Parietal lobe (tissue), 1 donor: ENCODE data around the gene CD14. TPM values are rescaled to one million over a fixed set of nuclear protein-coding genes. Genes with fewer than 3 reads are reported as not detected.

ENCODE experiments used
- total RNA-seq: library from RNA; depleted of rRNA; stranded (reverse); fragments of >200 nt; gene quantifications from one replicate; pipeline ENCODE4 v1.2.3, GENCODE V29; 2014

CD14 gene
- 3.8 TPM for total RNA-seq

GRCh38 chr5:140633021-140633471 is at the start of gene CD14:
CD14 (minus strand) TSS chr5:140633175; CDS start chr5:140633071, 104 bp downstream.

GRCh38 chr5:140673187-140673976 is 40.4 kb upstream of the CD14 start, which contains the start of gene DND1:
DND1 (minus strand) TSS chr5:140673576; CDS start chr5:140673542, 34 bp downstream.

DNA sequence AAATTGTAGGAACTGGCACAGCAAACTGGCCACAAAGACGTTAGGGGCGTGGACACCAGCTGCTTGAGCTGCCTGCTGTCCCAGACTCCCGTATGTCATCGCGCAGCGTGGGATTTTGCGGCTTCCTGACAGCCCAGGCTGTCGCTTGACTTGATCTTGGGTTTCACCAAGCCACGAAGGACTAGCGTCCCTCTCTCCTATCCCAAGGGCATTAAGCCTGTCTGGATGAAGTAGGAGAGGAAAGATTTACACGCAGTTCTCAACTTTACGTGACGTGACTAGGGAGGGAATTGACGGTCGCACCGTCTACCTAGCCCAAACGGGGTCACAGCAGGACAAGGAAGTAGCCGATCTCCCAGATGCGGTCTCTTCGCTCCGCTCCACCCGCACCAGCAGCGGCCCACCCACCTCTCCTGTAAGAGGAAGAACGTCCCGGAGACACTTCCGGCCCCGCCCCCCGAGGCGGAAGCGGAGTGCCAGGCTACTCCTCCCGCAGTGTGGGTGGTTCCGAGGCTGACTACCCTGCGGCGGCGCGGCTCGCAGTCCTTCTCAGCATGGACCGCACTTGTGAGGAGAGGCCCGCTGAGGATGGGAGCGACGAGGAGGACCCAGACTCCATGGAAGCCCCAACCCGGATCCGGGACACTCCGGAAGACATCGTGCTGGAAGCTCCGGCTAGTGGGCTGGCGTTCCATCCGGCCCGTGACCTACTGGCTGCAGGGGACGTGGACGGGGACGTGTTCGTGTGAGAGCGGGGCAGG is 31.6 kb upstream of the CD14 start, which contains the start of gene WDR55:
Gene WDR55, plus strand, starts transcription at position 546 of the 761 bp plus-strand sequence. Its CDS starts 9 bp downstream, at position 555.

DNA sequence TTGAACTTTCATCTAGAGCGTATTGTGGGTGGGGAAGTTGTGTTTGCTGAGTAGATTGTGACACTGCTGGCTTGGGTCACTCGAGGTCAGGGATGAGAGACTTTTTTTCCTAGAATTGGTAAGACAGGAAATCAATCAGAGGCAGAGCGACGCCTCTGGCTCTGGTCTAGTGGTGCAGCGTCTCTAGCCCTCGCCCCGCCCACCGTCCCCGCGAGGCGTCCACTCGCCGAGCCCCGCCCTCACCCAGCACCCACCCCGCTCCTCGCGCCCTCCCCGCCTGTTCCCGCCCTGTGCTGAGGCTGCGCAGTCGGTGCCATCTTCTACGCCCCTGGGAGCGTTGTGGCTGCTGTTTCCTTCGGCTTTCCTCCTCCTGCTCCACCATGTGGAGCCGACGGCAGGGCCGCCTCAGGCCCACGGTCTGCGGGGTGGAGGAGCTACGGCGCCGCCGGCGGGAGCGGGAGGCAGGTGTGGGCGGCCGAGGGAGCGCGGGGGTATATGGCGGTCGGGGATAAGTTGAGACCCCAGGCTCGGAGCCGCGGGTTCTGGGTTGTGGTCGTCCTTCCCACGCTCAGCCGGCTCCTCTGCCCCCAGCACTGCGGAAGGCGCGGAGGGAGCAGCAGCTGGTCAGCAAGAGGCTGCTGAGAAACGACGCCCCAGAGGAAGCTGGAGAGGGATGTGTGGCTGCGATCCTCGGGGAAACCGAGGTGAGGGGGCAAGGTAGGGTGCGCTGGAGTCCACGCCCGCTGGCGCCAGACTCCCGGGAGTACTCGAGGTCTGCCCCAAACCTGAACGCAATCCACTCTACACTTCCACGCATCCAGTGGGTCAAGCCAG is 6.4 kb upstream of the CD14 start, which contains the start of gene TMCO6:
Gene TMCO6, plus strand, starts transcription at position 304 of the 834 bp plus-strand sequence. Its CDS starts 77 bp downstream, at position 381.

Other genes with a start within 250 kb of the CD14 start
- 198 TPM for gene ANKHD1, start 231.3 kb downstream of the CD14 start, total RNA-seq
- not detected for gene EIF4EBP3, start 85.5 kb downstream of the CD14 start, total RNA-seq
- gene SRA1, start 75.7 kb downstream of the CD14 start, total RNA-seq, result 32.6 TPM
- 61.7 TPM for gene APBB3, start 68.6 kb downstream of the CD14 start, total RNA-seq
- gene SLC35A4, start 68.3 kb downstream of the CD14 start, total RNA-seq, result 8.5 TPM
- 18.2 TPM for gene TMCO6, start 6.3 kb upstream of the CD14 start, total RNA-seq
- 24.4 TPM for gene NDUFA2, start 14.5 kb upstream of the CD14 start, total RNA-seq
- 94.2 TPM for gene IK, start 14.7 kb upstream of the CD14 start, total RNA-seq
- gene WDR55, start 31.7 kb upstream of the CD14 start, total RNA-seq, result 16.0 TPM
- gene DND1, start 40.4 kb upstream of the CD14 start, total RNA-seq, result 1.3 TPM
- gene HARS1, start 58.2 kb upstream of the CD14 start, total RNA-seq, result 89.5 TPM
- gene HARS2, start 58.3 kb upstream of the CD14 start, total RNA-seq, result 47.9 TPM
- gene ZMAT2, start 67.3 kb upstream of the CD14 start, total RNA-seq, result 41.9 TPM
- gene PCDHA1, start 153.0 kb upstream of the CD14 start, total RNA-seq, result 9.1 TPM
- gene PCDHA2, start 161.7 kb upstream of the CD14 start, total RNA-seq, result 20.3 TPM
- 32.6 TPM for gene PCDHA3, start 167.9 kb upstream of the CD14 start, total RNA-seq
- gene PCDHA4, start 173.9 kb upstream of the CD14 start, total RNA-seq, result 29.7 TPM
- 23.2 TPM for gene PCDHA5, start 188.4 kb upstream of the CD14 start, total RNA-seq
- 46.3 TPM for gene PCDHA6, start 194.8 kb upstream of the CD14 start, total RNA-seq
- gene PCDHA7, start 201.1 kb upstream of the CD14 start, total RNA-seq, result 47.0 TPM
- 25.7 TPM for gene PCDHA8, start 208.0 kb upstream of the CD14 start, total RNA-seq
- 42.6 TPM for gene PCDHA9, start 215.2 kb upstream of the CD14 start, total RNA-seq
- gene PCDHA10, start 222.7 kb upstream of the CD14 start, total RNA-seq, result 42.3 TPM
- 80.4 TPM for gene PCDHA11, start 235.8 kb upstream of the CD14 start, total RNA-seq
- 40.4 TPM for gene PCDHA12, start 242.1 kb upstream of the CD14 start, total RNA-seq
- gene PCDHA13, start 248.9 kb upstream of the CD14 start, total RNA-seq, result 42.3 TPM